ENCODE data around the gene METTL22. TPM values are rescaled to one million over a fixed set of nuclear protein-coding genes. Genes with fewer than 3 reads are reported as not detected.

METTL22 gene
- total RNA-seq, 1 donor from 2014 or later, result 40.6 TPM

DNA sequence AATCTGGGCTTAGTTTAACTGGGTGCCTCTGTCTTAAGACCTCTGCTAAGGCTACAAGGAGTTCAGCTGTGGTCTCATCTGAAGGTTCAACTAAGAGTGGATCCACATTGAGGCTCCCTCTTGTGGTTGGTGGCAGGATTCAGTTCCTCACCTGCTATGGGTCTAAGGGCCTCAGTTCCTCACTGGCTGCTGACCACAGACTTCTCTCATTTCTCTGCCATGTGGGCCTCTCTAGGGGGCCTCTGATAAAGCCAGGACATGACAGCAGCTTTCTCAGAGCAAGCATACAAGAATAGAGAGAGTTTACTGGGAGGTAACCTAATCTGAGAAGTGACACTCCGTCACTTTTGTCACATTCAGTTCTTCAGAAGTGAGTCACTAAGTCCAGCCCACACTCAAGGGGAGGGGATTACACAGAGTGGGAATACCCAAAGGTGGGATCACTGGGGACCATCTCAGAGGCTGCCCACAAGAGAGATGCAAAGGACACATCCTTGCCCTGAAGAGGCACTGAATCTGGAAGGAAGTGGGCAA, 33.8 kb downstream of the METTL22 start:
- intact Hi-C loops (cut with DNase I), result no loop called here
- DNase-seq (ENCODE audit: low spot score) (no peak), ATAC-seq (no peak)

GRCh38 chr16:8656376-8656775, 34.9 kb downstream of the METTL22 start:
- DNase-seq (ENCODE audit: low spot score), result no peak
- intact Hi-C loops (cut with DNase I), result no loop called here
- ATAC-seq, result no peak

GRCh38 chr16:8660841-8661301, 39.4 kb downstream of the METTL22 start:
- ATAC-seq (peak; percentile 77), DNase-seq (ENCODE audit: low spot score) (peak; percentile 73)
- intact Hi-C loops (cut with DNase I), result loop anchor here (5.0 kb wide), 1 partner anchor 221 kb away; the partner anchor contains the start of gene LITAFD

DNA sequence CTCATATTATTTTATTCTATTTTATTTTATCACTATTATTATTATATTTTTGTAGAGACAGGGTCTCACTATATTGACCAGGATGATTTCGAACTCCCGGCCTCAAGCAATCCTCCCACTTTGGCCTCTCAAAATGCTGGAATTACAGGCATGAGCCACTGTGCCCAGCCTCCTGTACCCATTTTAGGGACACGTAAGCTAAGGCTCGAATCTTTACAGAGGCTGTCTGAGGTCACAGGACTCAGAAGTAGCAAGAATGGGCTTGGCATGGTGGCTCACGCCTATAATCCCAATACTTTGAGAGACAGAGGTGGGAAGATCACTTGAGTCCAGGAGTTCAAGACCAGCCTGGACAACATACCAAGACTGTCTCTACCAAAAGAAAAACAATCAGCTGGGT, 40.2 kb downstream of the METTL22 start:
- ATAC-seq, result no peak
- intact Hi-C loops (cut with DNase I), result loop anchor here (5.0 kb wide), 1 partner anchor 221 kb away; the partner anchor contains the start of gene LITAFD

GRCh38 chr16:8663192-8664089, 41.9 kb downstream of the METTL22 start:
- intact Hi-C loops (cut with DNase I), result loop anchor here (5.0 kb wide), 1 partner anchor 219 kb away; the partner anchor contains the start of gene LITAFD
- ATAC-seq (no peak), DNase-seq (ENCODE audit: low spot score) (no peak)

More for the DNA sequence above, 40.2 kb downstream of the METTL22 start:
- DNase-seq (ENCODE audit: low spot score), result no peak

DNA sequence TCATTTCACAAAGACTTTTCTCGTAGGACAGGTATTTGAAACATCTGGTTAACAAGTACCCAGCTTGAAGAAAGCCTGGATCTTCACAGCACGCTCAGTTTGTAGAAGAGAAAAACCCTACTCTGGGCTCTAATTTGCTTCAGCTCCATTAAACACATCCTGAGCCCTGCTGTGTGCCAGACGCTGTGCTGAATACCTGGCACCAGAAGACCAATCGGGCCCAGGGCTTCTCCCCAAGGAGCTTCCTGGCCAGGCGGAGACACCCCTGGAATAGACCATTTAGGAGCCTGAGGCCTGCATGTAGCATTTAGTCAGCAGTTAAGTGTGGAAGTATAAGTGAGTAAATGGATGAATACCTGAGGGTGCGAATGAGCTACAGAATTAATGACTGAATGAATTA, 44.0 kb downstream of the METTL22 start:
- ATAC-seq (no peak), DNase-seq (ENCODE audit: low spot score) (no peak)
- intact Hi-C loops (cut with DNase I), result no loop called here

DNA sequence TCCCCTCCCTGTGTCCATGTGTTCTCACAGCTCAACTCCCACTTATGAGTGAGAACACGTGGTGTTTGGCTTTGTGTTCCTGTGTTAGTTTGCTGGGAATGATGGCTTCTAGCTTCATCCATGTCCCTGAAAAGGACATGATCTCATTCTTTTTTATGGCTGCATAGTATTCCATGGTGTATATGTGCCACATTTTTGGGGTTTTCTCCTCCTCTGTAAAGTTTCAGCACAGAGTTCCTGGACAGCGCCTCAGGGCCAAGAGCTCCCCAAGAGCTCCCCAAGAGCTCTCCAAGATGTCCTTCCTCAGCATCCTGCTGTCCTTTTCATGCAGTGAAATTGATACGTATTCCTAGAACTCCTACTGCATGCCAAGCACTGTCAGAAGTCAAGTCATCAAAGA, 46.0 kb downstream of the METTL22 start:
- intact Hi-C loops (cut with DNase I), result no loop called here
- DNase-seq (ENCODE audit: low spot score), result no peak
- ATAC-seq, result no peak

- intact Hi-C loops (cut with DNase I), result no loop called here
- ATAC-seq (no peak), DNase-seq (ENCODE audit: low spot score) (no peak)
These were observed 46.6 kb downstream of the METTL22 start for GRCh38 chr16:8668113-8668512.

GRCh38 chr16:8669481-8669880, 48.0 kb downstream of the METTL22 start:
- no peak for DNase-seq (ENCODE audit: low spot score)
- intact Hi-C loops (cut with DNase I), result no loop called here
- no peak for ATAC-seq

GRCh38 chr16:8670014-8670560, 48.6 kb downstream of the METTL22 start:
- DNase-seq (ENCODE audit: low spot score) (no peak), ATAC-seq (no peak)
- intact Hi-C loops (cut with DNase I), result loop anchor here (10.0 kb wide), 1 partner anchor 115 kb away; no protein-coding TSS in a partner anchor

DNA sequence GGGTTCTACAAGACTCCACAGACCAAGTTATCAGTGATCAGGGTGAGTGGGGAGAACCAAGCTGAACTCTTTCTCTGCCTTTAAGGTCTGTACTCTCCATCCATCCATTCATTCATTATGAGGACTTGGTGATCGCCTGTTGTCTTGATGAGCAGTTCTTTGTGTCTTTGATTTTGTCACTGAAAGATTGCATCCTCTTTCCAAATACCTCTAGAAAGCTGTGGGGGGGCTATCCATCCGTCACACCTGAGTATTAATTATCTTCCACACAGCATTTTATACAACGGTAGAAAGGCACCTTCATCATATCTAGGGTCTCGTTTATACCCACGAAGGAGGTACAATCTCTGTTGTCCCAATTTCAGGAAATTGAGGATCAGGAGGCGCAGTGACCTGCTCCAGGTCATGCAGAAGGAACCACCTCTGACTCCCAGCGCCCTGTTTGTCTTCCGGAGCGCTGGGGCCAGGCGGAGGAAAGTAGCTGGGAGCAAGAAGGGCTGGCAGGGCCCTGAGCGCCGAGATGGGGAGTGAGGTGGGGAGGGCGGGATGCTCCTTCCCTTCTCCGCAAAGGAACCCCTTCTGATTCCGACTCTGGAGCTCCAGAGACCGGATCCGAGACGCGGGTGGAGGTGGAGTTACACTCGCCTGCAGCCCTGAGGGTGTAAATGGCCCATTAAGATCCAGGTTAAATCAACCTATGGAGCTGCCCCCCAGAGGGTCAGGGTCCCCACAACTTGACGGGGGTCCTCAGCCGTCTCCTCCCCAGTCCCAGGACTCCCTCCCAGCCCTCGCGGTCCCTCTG, 52.3 kb downstream of the METTL22 start:
- intact Hi-C loops (cut with DNase I), result loop anchor here (10.0 kb wide), 1 partner anchor 111 kb away; no protein-coding TSS in a partner anchor
- ATAC-seq (peak; percentile 67), DNase-seq (ENCODE audit: low spot score) (no peak)

- intact Hi-C loops (cut with DNase I), result loop anchor here (10.0 kb wide), 1 partner anchor 110 kb away; no protein-coding TSS in a partner anchor
- ATAC-seq (peak; percentile 100), DNase-seq (ENCODE audit: low spot score) (peak; percentile 93)
These were observed 53.0 kb downstream of the METTL22 start, which contains the start of gene ABAT for GRCh38 chr16:8674413-8675022. Gene ABAT (plus strand): TSS chr16:8674617. CDS start chr16:8735740, 61,123 bp downstream.

GRCh38 chr16:8675183-8676159, 54.0 kb downstream of the METTL22 start:
- DNase-seq (ENCODE audit: low spot score) (no peak), ATAC-seq (no peak)
- intact Hi-C loops (cut with DNase I), result loop anchor here (10.0 kb wide), 1 partner anchor 109 kb away; no protein-coding TSS in a partner anchor

GRCh38 chr16:8676160-8676547, 54.7 kb downstream of the METTL22 start:
- intact Hi-C loops (cut with DNase I), result loop anchor here (10.0 kb wide), 1 partner anchor 109 kb away; no protein-coding TSS in a partner anchor
- no peak for ATAC-seq

GRCh38 chr16:8676737-8677375, 55.4 kb downstream of the METTL22 start:
- intact Hi-C loops (cut with DNase I), result loop anchor here (10.0 kb wide), 1 partner anchor 108 kb away; no protein-coding TSS in a partner anchor
- no peak for ATAC-seq
- DNase-seq (ENCODE audit: low spot score), result no peak

More at GRCh38 chr16:8676160-8676547, 54.7 kb downstream of the METTL22 start:
- DNase-seq (ENCODE audit: low spot score), result no peak

GRCh38 chr16:8677481-8677880, 56.0 kb downstream of the METTL22 start:
- intact Hi-C loops (cut with DNase I), result loop anchor here (10.0 kb wide), 1 partner anchor 107 kb away; no protein-coding TSS in a partner anchor
- DNase-seq (ENCODE audit: low spot score), result no peak

More at GRCh38 chr16:8677481-8677880, 56.0 kb downstream of the METTL22 start:
- ATAC-seq, result no peak

Measured in sciatic nerve (tissue), 2 donors.